ENCODE measurements around the gene SPDYE2.
"Not testable (repeated sequence)": the region's sequence is repeated elsewhere in the genome, so short reads cannot be mapped to it uniquely, and the experiment has no call there.

GRCh38 chr7:102535062-102535615 is 15.9 kb upstream of the SPDYE2 start:
- TF ChIP-seq EP300 (IDR thresholded peaks at IDR 0.05; ENCODE audit: borderline replicate concordance in 1 of 2, low read depth in 1 of 2, low read length in 1 of 2); REST (IDR thresholded peaks at IDR 0.05; ENCODE audit: low read depth, low read length); CTCF (IDR thresholded peaks at IDR 0.05); CHD2 (IDR thresholded peaks at IDR 0.05; ENCODE audit: low read length, partially characterized antibody); TAF1 (IDR thresholded peaks at IDR 0.05; ENCODE audit: borderline replicate concordance, low read depth, low read length); FOXM1 (IDR thresholded peaks at IDR 0.05; ENCODE audit: low read depth); GABPA (IDR thresholded peaks at IDR 0.05; ENCODE audit: low read depth); POLR2AphosphoS5 (IDR thresholded peaks at IDR 0.05; ENCODE audit: low read depth, low read length); RAD21 (IDR thresholded peaks at IDR 0.05; ENCODE audit: low read length): not testable (repeated sequence)

Data from SK-N-SH (cell line).